PC-3 (cell line): ENCODE measurements around the gene SUMO2. TPM values are rescaled to one million over a fixed set of nuclear protein-coding genes. Genes with fewer than 3 reads are reported as not detected.

Experiments used
- ATAC-seq: fragments of 200-7000 bp; cut with Tn5 transposase; 2 replicates; pipeline ENCODE4 v1.9.1; 2020; ENCODE audit warnings: mild to moderate bottlenecking, moderate library complexity
- BruUV-seq: library from RNA; stranded (reverse); fragments of 400-500 nt; replicated peaks from 2 replicates; lab custom pipeline; 2021; lab: Mats Ljungman, UMichigan
- CTCF ChIA-PET: fragments of 300-600 bp; sonication (Branson Sonifier 250); formaldehyde crosslinking; loops from one replicate; lab custom pipeline; 2022; ENCODE audit warnings: antibody characterized with exemption; lab: Charles Lee
- POLR2A ChIA-PET: fragments of 300-600 bp; sonication (Branson Sonifier 250); formaldehyde crosslinking; loops from one replicate; lab custom pipeline; 2022; ENCODE audit warnings: antibody characterized with exemption; ENCODE audit not compliant: unreplicated experiment; lab: Charles Lee
- DNase-seq: peaks from one replicate; pipeline ENCODE4 v3.0.0-alpha.2; 2015
- H2AFZ ChIP-seq: fragments of 300-600 bp; sonication (generic); 2 replicates; pipeline ENCODE4 v1.6.0; 2016; ENCODE audit warnings: antibody characterized with exemption, low read length
- H3F3A ChIP-seq: fragments of 300-600 bp; sonication (generic); one replicate; pipeline ENCODE4 v1.6.0; 2017; ENCODE audit warnings: antibody characterized with exemption, low read length, control low read depth, mild to moderate bottlenecking; ENCODE audit not compliant: unreplicated experiment
- H3K27ac ChIP-seq: fragments of 300-600 bp; sonication (generic); 2 replicates; pipeline ENCODE4 v1.5.1; 2016; ENCODE audit warnings: mild to moderate bottlenecking, low read length
- H3K27me3 ChIP-seq: fragments of 300-600 bp; sonication (generic); 2 replicates; pipeline ENCODE4 v1.6.1; 2016; ENCODE audit warnings: low read length, mixed read lengths
- H3K36me3 ChIP-seq: fragments of 300-600 bp; sonication (generic); 2 replicates; pipeline ENCODE4 v1.6.1; 2016; ENCODE audit warnings: low read depth, mixed run types, low read length, mixed read lengths
- H3K4me1 ChIP-seq: fragments of 300-600 bp; sonication (generic); 2 replicates; pipeline ENCODE4 v1.5.1; 2016; ENCODE audit warnings: low read length; ENCODE audit not compliant: insufficient read depth
- H3K4me2 ChIP-seq: fragments of 300-600 bp; sonication (generic); 2 replicates; pipeline ENCODE4 v1.6.0; 2016; ENCODE audit warnings: low read length
- H3K4me3 ChIP-seq: fragments of 300-600 bp; sonication (generic); 2 replicates; pipeline ENCODE4 v1.5.1; 2016; ENCODE audit warnings: mild to moderate bottlenecking, low read length, mixed read lengths
- H3K79me2 ChIP-seq: fragments of 300-600 bp; sonication (generic); 2 replicates; pipeline ENCODE4 v1.6.1; 2017; ENCODE audit warnings: low read length, mixed read lengths
- H3K9ac ChIP-seq: fragments of 300-600 bp; sonication (generic); 2 replicates; pipeline ENCODE4 v1.6.0; 2016; ENCODE audit warnings: mild to moderate bottlenecking, low read length
- H3K9me2 ChIP-seq: fragments of 300-600 bp; sonication (generic); replicated peaks from 2 replicates; pipeline ENCODE4 v1.6.1; 2016; ENCODE audit warnings: mixed run types, low read length, mixed read lengths
- H3K9me3 ChIP-seq: fragments of 300-600 bp; sonication (generic); 2 replicates; pipeline ENCODE4 v1.6.1; 2016; ENCODE audit warnings: low read length, mixed read lengths
- H4K20me1 ChIP-seq: fragments of 300-600 bp; sonication (generic); 2 replicates; pipeline ENCODE4 v1.6.1; 2016; ENCODE audit warnings: low read length, mixed read lengths
- EZH2 ChIP-seq: fragments of 300-600 bp; sonication (generic); IDR thresholded peaks from one replicate; pipeline ENCODE4 v1.6.1; 2017; ENCODE audit warnings: antibody characterized with exemption, mild to moderate bottlenecking, low read length; ENCODE audit not compliant: unreplicated experiment
- EZH2phosphoT487 ChIP-seq: fragments of 300-600 bp; sonication (generic); IDR thresholded peaks from 2 replicates; pipeline ENCODE4 v1.6.1; 2018; ENCODE audit warnings: mild to moderate bottlenecking, antibody characterized with exemption, low read length, borderline replicate concordance
- intact Hi-C: fragments of 100-400 bp; cut with micrococcal nuclease; formaldehyde crosslinking; loops from 2 replicates; pipeline ENCODE4 v1.9.0; 2023
- total RNA-seq: library from RNA; depleted of rRNA; stranded (reverse); fragments of >200 nt; gene quantifications from 2 replicates; pipeline ENCODE4 v1.2.3, GENCODE V29; 2014
- TF ChIP-seq, protein P1 (sequence below): fragments of 300-600 bp; sonication (generic); conservative IDR thresholded peaks from 2 replicates; pipeline ENCODE4 v1.5.1; 2017; ENCODE audit warnings: antibody characterized with exemption, low read depth, mild to moderate bottlenecking, low read length

The SUMO2 gene
- total RNA-seq, 1 experiment from 2014 or later = 282 TPM

DNA sequence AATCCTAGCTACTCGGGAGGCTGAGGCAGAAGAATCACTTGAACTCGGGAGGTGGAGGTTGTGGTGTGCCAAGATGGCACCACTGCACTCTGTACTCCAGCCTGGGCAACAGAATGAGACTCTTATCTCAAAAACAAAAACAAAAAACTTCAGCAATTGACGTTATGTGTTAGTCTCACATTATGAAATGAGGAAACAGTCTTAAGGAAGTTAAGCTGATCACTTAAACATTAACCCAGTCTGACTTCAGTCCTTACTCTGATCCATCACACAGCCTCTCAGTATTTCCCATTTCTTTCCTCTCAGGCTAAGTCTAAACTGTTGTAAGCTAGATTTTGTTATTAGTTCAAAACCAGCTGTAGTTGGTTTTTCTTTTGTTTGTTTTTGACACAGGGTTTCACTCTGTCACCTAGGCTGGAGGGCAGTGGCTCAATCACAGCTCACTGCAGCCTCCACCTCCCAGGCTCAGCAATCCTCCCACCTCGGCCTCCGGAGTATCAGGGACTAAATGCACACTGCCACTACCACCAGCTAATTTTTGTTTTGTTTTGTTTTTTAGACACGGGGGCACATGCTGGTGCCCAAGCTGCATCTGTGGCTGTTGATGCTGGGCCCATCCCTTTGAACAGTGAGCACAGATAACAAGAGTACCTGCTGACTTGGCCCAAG is 34.7 kb downstream of the SUMO2 start:
- Histone ChIP-seq H3K9me3 (no peaks in the 10 kb centered on the region), H3K4me3 (no peak overlapping the region), H3K27me3 (no peaks in the 10 kb centered on the region), H3K9me2 (no peaks in the 10 kb centered on the region), H3F3A (peaks cover 3% of the 10 kb centered on the region), H3K9ac (no peak overlapping the region), H3K4me2 (no peak overlapping the region), H2AFZ (no peak overlapping the region), H3K4me1 (peaks cover 14% of the 10 kb centered on the region; the same call in 1 of the 2 replicates), H4K20me1 (peaks cover 67% of the 10 kb centered on the region), H3K27ac (no peak overlapping the region), H3K79me2 (peaks cover 95% of the 10 kb centered on the region), H3K36me3 (peaks cover 56% of the 10 kb centered on the region)
- intact Hi-C loops = no loop called here
- ChIA-PET POLR2A (interaction anchor here (0.7 kb wide), 1 partner anchor 30 kb away, joined by 4 read pairs; no protein-coding TSS in a partner anchor), CTCF (no interaction called here)
- ATAC-seq = no peak
- DNase-seq = no peak
- TF ChIP-seq EZH2 (no peak), EZH2phosphoT487 (no peak)
- TF ChIP-seq, protein P1, sequence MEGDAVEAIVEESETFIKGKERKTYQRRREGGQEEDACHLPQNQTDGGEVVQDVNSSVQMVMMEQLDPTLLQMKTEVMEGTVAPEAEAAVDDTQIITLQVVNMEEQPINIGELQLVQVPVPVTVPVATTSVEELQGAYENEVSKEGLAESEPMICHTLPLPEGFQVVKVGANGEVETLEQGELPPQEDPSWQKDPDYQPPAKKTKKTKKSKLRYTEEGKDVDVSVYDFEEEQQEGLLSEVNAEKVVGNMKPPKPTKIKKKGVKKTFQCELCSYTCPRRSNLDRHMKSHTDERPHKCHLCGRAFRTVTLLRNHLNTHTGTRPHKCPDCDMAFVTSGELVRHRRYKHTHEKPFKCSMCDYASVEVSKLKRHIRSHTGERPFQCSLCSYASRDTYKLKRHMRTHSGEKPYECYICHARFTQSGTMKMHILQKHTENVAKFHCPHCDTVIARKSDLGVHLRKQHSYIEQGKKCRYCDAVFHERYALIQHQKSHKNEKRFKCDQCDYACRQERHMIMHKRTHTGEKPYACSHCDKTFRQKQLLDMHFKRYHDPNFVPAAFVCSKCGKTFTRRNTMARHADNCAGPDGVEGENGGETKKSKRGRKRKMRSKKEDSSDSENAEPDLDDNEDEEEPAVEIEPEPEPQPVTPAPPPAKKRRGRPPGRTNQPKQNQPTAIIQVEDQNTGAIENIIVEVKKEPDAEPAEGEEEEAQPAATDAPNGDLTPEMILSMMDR = no peak
- no TSS peak for BruUV-seq

DNA sequence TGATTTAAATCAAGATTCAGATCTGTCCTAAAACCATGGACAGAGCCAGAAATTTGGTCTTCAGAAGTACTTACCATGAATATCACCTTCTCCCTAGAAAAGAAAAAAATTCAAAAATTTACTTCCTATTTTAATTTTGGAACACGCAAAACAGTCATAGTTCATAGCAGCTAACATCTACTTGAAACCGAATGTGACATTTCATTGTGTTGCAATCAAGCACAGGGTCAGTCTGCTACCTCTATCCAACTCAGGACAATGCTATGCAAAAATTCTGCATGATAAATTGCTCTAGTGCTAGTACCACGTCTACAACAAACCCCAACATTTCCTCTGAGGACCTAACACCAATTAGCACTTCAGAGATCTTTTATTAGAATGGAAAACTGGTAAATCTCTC is 36.2 kb downstream of the SUMO2 start:
- TF ChIP-seq EZH2 = no peak
- no peak for TF ChIP-seq EZH2phosphoT487
- TF ChIP-seq, protein P1 = no peak
- CTCF ChIA-PET = no interaction called here
- BruUV-seq = no TSS peak

More for the DNA sequence above, 36.2 kb downstream of the SUMO2 start:
- Histone ChIP-seq H3K9me2 (no peaks in the 10 kb centered on the region), H3K79me2 (peaks cover 89% of the 10 kb centered on the region), H3K27me3 (no peaks in the 10 kb centered on the region), H3K9ac (no peak overlapping the region), H3K4me1 (peaks cover 7% of the 10 kb centered on the region; the same call in 1 of the 2 replicates), H3F3A (peaks cover 6% of the 10 kb centered on the region), H3K9me3 (no peaks in the 10 kb centered on the region), H3K36me3 (peaks cover 68% of the 10 kb centered on the region), H3K4me3 (no peak overlapping the region), H3K27ac (no peak overlapping the region), H2AFZ (no peak overlapping the region), H3K4me2 (no peak overlapping the region), H4K20me1 (peaks cover 53% of the 10 kb centered on the region)
- DNase-seq (no peak), ATAC-seq (no peak)
- intact Hi-C loops = no loop called here
- POLR2A ChIA-PET = no interaction called here
